ENCODE data around the gene SLC16A9.

DNA sequence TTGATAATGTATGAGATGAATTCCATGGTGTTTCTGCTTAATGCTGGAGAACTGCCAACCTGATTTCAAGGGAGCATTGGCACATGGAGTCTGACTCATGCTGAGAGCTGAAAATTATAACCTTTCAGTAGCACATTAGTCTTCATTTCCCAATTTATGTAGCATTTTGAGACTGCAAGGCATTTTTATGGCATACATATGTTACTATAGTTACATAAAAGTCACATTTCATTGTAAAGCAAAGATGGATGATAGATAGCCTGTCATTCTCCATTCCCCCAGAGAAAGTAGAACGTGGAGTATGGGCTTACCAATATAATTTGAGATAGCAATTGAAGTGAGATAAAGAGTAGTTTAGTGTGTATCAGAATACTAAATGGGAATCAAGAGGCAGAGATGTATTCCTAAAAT is 103.1 kb downstream of the SLC16A9 start:
- TF ChIP-seq, protein P1, sequence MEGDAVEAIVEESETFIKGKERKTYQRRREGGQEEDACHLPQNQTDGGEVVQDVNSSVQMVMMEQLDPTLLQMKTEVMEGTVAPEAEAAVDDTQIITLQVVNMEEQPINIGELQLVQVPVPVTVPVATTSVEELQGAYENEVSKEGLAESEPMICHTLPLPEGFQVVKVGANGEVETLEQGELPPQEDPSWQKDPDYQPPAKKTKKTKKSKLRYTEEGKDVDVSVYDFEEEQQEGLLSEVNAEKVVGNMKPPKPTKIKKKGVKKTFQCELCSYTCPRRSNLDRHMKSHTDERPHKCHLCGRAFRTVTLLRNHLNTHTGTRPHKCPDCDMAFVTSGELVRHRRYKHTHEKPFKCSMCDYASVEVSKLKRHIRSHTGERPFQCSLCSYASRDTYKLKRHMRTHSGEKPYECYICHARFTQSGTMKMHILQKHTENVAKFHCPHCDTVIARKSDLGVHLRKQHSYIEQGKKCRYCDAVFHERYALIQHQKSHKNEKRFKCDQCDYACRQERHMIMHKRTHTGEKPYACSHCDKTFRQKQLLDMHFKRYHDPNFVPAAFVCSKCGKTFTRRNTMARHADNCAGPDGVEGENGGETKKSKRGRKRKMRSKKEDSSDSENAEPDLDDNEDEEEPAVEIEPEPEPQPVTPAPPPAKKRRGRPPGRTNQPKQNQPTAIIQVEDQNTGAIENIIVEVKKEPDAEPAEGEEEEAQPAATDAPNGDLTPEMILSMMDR (IDR thresholded peaks at IDR 0.05): no peak
- no peak for TF ChIP-seq POLR2A (IDR thresholded peaks at IDR 0.05)
- TF ChIP-seq EP300 (IDR thresholded peaks at IDR 0.05): no peak
- no peak for TF ChIP-seq POLR2AphosphoS5 (IDR thresholded peaks at IDR 0.05)
